Stomach (tissue), 4 donors: ENCODE results near the gene ANKS1B.

Experiments used
- CTCF ChIP-seq, 7 experiments: fragments of 450-650 bp in 4 of 7; fragments of 200-600 bp in 3 of 7; sonication (generic) in 3 of 7; IDR thresholded peaks; one replicate each; pipeline ENCODE4 v1.5.1; 2016 to 2019; ENCODE audit warnings: antibody characterized with exemption in 7 of 7, control low read depth in 2 of 7, mild to moderate bottlenecking in 1 of 7
- EP300 ChIP-seq: sonication (generic); formaldehyde crosslinking; IDR thresholded peaks from one replicate; pipeline ENCODE4 v1.6.1; 2017; ENCODE audit warnings: antibody characterized with exemption
- POLR2A ChIP-seq, 4 donors: fragments of 450-650 bp; IDR thresholded peaks; one replicate each; pipeline ENCODE4 v1.6.1; 2016; ENCODE audit warnings: antibody characterized with exemption in 4 of 4, control low read depth in 2 of 4, mild to moderate bottlenecking in 1 of 4, moderate library complexity in 1 of 4
- POLR2AphosphoS5 ChIP-seq, 3 donors: sonication (generic); formaldehyde crosslinking; IDR thresholded peaks; one replicate each; pipeline ENCODE4 v1.6.1; 2016; ENCODE audit warnings: antibody characterized with exemption in 3 of 3

DNA sequence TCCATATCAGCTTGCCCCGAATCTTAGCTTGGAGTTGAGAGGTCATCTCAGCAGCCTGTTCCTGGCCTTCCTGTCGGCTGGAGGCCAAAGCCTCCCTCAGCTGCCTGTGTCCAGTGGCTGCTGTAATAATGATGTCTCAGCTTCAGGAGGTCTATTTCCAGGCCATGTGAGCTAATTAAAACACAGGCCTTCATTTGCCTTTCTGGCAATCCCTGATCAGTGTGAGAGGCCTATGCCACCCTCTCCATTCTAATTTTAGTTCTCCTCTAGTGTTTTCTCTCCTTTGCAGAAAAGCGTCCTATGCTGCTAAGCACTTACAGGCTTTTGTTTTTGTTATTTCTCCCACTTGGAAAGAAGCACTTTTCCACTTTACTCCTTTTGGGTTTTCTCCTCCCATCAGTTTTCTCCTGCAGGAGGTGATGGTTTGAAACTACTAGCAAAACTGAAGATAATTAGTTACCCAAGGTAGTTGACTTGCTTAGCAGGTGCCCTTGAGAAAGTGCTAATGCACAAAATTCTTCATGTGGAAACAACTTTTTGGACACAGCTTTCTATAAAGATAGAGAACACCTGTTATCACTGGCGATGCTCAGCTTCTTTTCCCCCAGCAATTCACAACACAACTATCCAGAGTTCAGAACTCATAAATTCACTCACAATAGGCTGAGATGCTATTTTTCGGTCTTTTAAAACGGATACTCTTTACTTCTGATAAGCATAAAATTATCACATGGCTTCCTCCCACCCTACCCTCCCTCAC is 592.5 kb downstream of the ANKS1B start:
- TF ChIP-seq POLR2A (IDR thresholded peaks at IDR 0.05) (no peak), CTCF (IDR thresholded peaks at IDR 0.05) (no peak), POLR2AphosphoS5 (IDR thresholded peaks at IDR 0.05) (no peak), EP300 (no peak)
